ENCODE results near the gene STAT5A. TPM values are rescaled to one million over a fixed set of nuclear protein-coding genes. Genes with fewer than 3 reads are reported as not detected.
A peak's percentile ranks its signal among the peaks of the same experiment; 100 is the strongest.

Gene STAT5A
- total and polyA plus RNA-seq, 9 of the 15 experiments (the other 6 are each of a cell fraction or from before 2014, with no cell fraction given), result 79.9 to 415 (median 196) TPM

DNA sequence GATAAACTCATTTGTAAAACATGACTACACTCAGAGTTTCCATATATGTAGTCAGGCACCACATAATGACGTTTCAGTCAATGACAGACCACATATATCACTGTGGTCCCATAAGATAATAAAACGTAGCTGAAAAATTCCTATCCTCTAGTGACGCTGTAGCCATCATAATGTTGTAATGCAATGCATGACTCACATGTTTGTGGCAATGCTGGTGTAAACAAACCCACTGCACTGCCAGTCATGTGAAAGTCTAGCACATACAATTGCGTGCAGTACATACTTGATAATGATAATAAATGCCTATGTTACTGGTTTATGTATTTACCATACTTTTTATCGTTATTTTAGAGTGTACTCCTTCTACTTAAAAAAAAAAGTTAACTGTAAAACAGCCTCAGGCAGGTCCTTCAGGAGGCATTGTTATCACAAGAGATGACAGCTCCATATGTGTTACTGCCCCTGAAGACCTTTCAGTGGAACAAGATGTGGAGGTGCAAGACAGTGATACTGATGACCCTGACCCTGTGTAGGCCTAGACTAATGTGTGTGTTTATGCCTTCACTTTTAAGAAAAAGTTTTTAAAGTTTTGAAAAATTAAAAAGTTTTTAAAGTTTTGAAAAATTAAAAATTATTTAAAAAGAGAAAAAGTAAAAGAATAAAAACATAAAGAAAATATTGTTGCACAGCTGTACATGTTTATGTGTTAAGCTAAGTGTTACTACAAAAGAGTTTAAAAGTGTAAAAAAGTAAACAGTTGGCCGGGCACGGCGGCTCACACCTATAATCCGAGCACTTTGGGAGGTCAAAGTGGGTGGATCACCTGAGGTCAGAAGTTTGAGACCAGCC is 21.2 kb upstream of the STAT5A start (continued):
- TF ChIP-seq, protein P1, sequence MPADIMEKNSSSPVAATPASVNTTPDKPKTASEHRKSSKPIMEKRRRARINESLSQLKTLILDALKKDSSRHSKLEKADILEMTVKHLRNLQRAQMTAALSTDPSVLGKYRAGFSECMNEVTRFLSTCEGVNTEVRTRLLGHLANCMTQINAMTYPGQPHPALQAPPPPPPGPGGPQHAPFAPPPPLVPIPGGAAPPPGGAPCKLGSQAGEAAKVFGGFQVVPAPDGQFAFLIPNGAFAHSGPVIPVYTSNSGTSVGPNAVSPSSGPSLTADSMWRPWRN (IDR thresholded peaks at IDR 0.05; ENCODE audit: low read depth), result no peak
- peak; percentile 74 for TF ChIP-seq ZFX (CRISPR knock-in tag; IDR thresholded peaks at IDR 0.05)
- no peak for TF ChIP-seq BCL6 (CRISPR knock-in tag; IDR thresholded peaks at IDR 0.05)
- TF ChIP-seq, protein P2, sequence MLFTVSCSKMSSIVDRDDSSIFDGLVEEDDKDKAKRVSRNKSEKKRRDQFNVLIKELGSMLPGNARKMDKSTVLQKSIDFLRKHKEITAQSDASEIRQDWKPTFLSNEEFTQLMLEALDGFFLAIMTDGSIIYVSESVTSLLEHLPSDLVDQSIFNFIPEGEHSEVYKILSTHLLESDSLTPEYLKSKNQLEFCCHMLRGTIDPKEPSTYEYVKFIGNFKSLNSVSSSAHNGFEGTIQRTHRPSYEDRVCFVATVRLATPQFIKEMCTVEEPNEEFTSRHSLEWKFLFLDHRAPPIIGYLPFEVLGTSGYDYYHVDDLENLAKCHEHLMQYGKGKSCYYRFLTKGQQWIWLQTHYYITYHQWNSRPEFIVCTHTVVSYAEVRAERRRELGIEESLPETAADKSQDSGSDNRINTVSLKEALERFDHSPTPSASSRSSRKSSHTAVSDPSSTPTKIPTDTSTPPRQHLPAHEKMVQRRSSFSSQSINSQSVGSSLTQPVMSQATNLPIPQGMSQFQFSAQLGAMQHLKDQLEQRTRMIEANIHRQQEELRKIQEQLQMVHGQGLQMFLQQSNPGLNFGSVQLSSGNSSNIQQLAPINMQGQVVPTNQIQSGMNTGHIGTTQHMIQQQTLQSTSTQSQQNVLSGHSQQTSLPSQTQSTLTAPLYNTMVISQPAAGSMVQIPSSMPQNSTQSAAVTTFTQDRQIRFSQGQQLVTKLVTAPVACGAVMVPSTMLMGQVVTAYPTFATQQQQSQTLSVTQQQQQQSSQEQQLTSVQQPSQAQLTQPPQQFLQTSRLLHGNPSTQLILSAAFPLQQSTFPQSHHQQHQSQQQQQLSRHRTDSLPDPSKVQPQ (CRISPR knock-in tag; IDR thresholded peaks at IDR 0.05; ENCODE audit: borderline replicate concordance), result no peak
- TF ChIP-seq, protein P3, sequence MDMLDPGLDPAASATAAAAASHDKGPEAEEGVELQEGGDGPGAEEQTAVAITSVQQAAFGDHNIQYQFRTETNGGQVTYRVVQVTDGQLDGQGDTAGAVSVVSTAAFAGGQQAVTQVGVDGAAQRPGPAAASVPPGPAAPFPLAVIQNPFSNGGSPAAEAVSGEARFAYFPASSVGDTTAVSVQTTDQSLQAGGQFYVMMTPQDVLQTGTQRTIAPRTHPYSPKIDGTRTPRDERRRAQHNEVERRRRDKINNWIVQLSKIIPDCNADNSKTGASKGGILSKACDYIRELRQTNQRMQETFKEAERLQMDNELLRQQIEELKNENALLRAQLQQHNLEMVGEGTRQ (CRISPR knock-in tag; IDR thresholded peaks at IDR 0.05), result no peak
- TF ChIP-seq MCM2 (IDR thresholded peaks at IDR 0.05; ENCODE audit: low read depth), result no peak
- TF ChIP-seq ZNF41 (CRISPR knock-in tag; conservative IDR thresholded peaks at IDR 0.05), result no peak
- no peak for TF ChIP-seq DNMT1 (IDR thresholded peaks at IDR 0.05)
- TF ChIP-seq ZNF174 (CRISPR knock-in tag; IDR thresholded peaks at IDR 0.05), result no peak
- TF ChIP-seq SPI1 (IDR thresholded peaks at IDR 0.05; ENCODE audit: borderline replicate concordance, low read depth, low read length), result no peak
- no peak; the same call in 1 of the 2 replicates for TF ChIP-seq GTF2E2 (tag; IDR thresholded peaks at IDR 0.05)
- no peak for TF ChIP-seq DMBX1 (CRISPR knock-in tag; IDR thresholded peaks at IDR 0.05; ENCODE audit: borderline replicate concordance)
- no peak for TF ChIP-seq TCF7L2 (IDR thresholded peaks at IDR 0.05; ENCODE audit: low read depth, low read length)
- TF ChIP-seq SMAD2 (IDR thresholded peaks at IDR 0.05; ENCODE audit: low read depth, low read length), result no peak
- TF ChIP-seq, protein P4, sequence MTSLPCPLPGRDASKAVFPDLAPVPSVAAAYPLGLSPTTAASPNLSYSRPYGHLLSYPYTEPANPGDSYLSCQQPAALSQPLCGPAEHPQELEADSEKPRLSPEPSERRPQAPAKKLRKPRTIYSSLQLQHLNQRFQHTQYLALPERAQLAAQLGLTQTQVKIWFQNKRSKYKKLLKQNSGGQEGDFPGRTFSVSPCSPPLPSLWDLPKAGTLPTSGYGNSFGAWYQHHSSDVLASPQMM (CRISPR knock-in tag; IDR thresholded peaks at IDR 0.05), result no peak
- no peak for TF ChIP-seq ETV1 (tag; conservative IDR thresholded peaks at IDR 0.05; ENCODE audit: low read depth)
- TF ChIP-seq CEBPG (CRISPR knock-in tag; IDR thresholded peaks at IDR 0.05), result peak; percentile 83
- peak; percentile 79 to 89 for TF ChIP-seq CEBPG (tag; conservative IDR thresholded peaks at IDR 0.05 in 1 of 2, IDR thresholded peaks at IDR 0.05 in 1 of 2)
- no peak for TF ChIP-seq ZC3H11A (IDR thresholded peaks at IDR 0.05; ENCODE audit: low read depth, low read length)
- no peak for TF ChIP-seq KLF13 (tag; IDR thresholded peaks at IDR 0.05; ENCODE audit: borderline replicate concordance, low read depth)
- TF ChIP-seq, protein P5, sequence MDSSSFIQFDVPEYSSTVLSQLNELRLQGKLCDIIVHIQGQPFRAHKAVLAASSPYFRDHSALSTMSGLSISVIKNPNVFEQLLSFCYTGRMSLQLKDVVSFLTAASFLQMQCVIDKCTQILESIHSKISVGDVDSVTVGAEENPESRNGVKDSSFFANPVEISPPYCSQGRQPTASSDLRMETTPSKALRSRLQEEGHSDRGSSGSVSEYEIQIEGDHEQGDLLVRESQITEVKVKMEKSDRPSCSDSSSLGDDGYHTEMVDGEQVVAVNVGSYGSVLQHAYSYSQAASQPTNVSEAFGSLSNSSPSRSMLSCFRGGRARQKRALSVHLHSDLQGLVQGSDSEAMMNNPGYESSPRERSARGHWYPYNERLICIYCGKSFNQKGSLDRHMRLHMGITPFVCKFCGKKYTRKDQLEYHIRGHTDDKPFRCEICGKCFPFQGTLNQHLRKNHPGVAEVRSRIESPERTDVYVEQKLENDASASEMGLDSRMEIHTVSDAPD (CRISPR knock-in tag; IDR thresholded peaks at IDR 0.05), result no peak
- TF ChIP-seq TEAD1 (CRISPR knock-in tag; IDR thresholded peaks at IDR 0.05), result peak; percentile 26 to 54; a peak in 2 of 4 replicates
- TF ChIP-seq RBFOX2 (IDR thresholded peaks at IDR 0.05; ENCODE audit: low read depth, low read length), result peak; percentile 37; the same call in 1 of the 2 replicates

Data from K562 (cell line).